Measurements from ENCODE around the gene IMPG2.

GRCh38 chr3:101325393-101326134, 5.2 kb upstream of the IMPG2 start:
- TF ChIP-seq CTCF (IDR thresholded peaks at IDR 0.05) (no peak), POLR2A (IDR thresholded peaks at IDR 0.05) (no peak), POLR2AphosphoS5 (IDR thresholded peaks at IDR 0.05) (no peak)

Data from upper lobe of left lung (tissue), 4 donors.